Fibroblast of skin of left biceps (primary cell): ENCODE results near the gene PKMYT1.

Source experiments
- DNase-seq, 2 experiments: peaks; one replicate each; pipeline ENCODE4 v3.0.0-alpha.2; 2013; ENCODE audit warnings: low read depth in 2 of 2

PKMYT1 gene

DNA sequence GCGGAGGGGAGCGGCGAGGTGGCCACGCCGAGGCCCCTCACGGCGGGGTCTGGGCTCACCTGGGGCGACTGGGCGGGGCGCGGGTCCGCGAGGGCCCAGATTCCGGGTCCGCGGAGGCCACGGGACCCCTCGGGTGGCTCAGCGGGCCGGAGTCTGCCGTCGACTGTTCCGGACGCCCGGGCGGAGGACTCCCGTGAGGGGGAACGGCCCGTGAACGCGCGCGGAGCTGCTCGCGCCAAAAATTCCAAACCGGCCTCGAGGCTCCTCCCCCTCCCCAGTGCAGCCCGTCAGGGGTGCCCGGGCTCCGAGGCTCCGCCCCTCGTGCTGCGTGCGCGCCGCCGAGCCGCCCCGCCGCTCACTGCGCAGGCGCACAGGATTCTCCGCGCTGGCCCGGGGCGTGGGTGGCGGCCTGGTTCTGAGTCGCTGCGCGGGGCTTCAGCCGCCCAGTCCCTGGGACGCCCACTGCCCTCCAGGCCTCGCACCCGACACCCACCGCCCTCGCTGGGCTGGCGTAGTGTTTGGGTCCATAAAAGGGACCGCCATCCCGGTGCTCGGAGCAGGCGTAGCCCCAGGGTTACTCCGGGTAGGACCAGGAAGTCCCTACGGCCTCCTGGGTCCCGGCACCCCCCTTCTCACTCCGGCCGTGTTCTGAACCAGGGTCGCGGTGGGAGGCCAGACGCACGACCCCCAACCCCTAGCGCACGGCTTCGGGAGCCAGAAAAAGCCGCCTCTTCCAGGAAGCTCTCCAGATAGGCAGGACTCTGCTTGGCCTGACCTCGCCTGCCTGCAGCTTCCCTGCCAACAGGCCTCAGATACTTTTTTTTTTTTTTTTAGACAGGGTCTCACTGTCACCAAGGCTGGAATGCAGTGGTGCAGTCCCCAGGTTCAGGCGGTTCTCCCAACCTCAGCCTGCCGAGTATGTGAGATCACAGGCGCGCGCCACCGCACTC, at the start of gene PKMYT1:
TSS of gene PKMYT1 (minus strand) at position 220 of the 950 bp plus-strand sequence. CDS start 789 bp downstream, outside the sequence.
- DNase-seq: peak; percentile 53 to 62

DNA sequence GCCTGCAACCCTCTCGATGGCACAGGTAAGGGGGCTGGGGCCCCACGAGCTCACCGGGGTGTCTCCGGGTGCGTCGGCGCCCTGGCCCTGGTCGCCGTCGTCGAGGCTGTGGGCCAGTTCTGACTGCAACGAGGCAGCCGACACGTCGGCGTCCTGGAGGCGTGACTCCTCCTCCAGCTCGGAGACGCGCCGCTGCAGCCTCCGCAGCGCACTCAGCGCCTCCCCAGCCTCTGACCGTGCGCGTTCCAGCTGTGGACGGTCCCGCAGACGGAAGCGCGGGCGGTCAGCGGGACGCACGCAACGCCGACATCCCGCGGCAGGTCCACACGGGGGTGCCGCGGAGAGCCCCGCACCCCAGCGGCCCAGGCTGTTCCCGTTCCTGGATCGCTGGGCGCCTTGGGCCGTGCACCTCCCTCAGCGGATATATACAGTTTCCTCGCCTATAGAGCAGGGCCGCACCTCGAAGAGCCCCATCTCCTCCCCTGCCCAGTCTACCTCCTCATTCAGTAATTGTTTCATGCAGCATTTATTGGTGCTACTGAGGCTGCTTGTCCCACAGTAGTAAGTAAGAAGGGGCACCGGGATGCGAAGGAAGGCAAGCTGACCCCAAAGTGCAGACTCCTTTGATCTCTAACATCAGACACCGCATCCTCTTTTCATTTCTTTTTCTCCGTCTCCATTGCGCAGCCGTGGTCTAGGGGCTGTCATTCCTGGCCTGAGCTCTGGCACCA, 49.4 kb upstream of the PKMYT1 start:
- no peak for DNase-seq

DNA sequence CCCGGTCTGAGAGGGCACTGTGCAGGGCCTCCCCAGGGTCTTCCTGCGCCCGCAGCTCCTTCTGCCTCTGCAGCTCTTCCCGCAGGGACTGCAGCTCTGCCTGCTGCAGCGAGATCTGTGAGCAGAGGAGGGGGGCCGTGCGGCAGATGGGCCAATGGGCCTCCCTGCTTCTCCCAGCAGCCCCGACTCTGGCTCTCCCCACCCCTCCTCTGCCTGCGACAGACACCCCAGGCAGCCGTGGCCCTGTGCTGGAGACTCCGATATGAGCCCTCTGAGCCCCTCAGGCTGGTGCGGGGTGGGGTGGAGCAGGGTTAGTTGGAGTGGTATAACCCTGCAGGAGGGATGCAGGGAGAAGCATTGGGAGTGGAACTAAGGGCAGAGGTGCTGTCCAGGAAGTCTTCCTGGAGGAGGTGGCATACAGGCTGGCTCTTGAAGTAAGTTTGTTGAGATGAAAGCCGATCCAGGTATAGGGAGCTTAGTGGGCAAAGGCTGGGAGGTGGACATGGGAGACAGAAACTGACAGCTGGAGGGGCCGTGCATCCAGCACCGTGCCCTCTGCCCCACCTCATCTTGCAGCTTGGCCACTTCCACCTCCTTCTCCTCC, 48.6 kb upstream of the PKMYT1 start:
- no peak for DNase-seq

DNA sequence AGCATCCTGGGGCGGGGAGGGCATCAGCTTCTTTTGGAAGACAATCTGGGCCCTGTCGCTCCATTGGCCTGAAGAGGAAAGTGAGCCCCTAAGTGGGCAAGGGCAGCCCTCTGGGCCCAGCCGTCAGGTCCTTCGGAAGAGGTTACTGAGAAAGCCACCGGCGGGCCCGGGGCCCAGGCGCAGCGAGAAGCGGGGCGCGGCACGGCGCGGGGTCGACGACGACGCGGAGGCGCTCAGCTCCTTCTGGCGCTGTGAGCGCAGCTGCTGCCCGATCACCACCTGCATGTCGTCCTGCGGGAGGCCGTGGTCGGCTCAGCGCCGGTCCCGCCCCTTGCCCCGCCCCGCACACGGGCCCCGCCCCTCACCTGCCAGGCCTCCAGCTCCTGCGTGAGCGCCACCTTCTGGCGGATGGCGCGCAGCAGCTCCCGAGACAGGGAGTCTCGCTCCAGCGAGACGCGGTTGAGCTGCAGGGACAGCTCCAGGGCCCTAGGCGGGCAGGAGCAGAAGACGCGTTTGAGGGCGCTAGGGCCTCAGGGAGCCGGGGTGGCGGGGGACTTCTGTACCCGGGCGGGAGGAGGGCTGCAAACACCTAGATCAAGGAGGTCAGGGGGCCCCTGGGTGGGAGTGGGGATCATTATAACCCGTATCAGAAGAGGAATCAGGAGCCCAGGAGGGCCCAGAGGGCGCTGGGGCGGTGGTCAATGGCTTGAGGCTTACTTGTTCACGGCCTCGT, 47.9 kb upstream of the PKMYT1 start:
- DNase-seq: no peak

DNA sequence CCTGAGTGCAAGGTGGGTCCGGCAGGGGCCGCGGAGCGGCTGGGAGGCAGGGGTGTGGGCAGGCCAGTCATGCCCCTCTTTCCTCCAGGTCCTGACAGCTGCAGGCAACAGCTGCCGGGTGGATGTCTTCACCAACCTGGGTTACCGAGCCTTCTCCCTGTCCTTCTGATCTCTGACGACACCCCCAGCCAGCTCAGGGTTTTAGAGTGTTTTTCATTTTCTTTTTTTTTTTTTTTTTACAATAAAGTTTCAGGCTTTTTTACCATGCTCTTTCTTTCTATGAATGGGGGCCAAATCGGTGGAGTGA, 47.2 kb upstream of the PKMYT1 start:
- DNase-seq: no peak

DNA sequence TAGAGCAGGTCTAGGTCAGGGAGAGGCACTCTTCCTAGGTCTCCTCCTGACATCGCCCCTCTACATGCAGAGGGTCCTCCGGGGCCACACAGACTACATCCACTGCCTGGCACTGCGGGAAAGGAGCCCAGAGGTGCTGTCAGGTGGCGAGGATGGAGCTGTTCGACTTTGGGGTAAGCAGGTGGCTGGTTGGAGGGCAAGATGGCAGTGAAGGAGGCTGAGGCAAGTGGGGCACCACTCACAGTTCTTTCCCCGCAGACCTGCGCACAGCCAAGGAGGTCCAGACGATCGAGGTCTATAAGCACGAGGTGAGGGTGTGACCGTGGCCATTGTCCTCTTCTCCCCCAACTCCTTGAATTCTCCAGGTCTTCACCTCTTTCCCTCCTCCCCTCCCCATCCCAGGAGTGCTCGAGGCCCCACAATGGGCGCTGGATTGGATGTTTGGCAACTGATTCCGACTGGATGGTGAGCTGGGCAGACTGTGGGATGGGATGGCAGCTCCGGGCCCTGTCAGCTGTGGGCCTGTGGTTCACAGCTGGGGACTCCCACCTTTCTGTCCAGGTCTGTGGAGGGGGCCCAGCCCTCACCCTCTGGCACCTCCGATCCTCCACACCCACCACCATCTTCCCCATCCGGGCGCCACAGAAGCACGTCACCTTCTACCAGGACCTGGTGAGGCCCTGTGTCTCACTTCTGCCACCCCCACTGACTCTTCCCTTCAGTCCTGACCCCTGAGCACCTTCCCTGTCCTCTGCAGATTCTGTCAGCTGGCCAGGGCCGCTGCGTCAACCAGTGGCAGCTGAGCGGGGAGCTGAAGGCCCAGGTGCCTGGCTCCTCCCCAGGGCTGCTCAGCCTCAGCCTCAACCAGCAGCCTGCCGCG, 46.6 kb upstream of the PKMYT1 start:
- DNase-seq: no peak

DNA sequence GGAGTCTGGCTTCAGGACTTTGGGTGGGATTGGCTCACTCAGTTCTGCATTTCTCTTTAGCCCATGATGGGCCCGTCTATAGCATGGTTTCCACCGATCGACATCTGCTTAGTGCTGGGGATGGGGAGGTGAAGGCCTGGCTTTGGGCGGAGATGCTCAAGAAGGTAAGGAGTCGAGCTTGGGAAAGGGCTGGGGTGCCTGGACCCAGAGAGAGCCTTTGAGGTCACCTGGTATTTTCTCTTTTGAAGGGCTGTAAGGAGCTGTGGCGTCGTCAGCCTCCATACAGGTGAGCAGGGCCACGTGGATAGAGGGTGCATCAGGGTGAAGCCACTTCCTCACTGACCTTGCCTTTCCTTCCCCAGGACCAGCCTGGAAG, 45.7 kb upstream of the PKMYT1 start:
- no peak for DNase-seq

DNA sequence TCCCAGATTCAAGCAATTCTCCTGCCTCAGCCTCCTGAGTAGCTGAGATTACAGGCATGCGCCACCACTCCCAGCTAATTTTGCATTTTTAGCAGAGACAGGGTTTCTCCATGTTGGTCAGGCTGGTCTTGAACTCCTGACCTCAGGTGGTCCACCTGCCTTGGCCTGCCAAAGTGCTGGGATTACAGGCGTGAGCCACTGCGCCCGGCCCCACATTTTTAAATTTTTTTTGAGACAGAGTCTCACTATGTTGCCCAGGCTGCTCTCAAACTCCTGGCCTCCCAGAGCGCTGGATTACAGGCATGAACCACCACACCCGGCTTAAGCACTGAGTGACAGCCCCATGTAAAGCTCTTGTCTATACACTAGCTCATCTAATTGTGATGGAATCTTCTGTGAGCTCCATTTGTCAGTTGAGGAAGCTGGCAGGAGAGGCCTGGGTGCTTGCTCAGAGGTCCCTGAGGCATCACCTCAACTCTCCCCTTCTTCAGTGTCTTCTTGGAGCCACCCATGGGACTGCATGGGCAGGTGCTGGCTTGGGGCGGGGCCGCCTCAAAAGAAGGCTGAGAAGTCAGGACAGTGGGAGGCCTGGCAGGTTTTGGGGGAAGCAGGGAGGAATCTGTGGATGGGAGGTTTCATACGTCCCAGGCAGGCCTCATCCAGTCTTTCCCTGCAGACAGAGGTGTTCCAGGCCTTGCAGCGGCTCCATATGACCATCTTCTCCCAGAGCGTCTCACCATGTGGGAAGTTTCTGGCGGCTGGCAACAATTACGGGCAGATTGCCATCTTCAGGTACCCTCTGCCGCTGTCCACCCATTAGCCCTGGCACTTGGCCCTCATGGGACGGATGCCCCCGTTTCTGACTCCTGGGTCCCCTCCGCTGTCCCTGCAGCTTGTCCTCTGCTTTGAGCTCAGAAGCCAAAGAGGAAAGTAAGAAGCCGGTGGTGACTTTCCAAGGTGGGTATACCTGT, 45.1 kb upstream of the PKMYT1 start:
- no peak for DNase-seq

DNA sequence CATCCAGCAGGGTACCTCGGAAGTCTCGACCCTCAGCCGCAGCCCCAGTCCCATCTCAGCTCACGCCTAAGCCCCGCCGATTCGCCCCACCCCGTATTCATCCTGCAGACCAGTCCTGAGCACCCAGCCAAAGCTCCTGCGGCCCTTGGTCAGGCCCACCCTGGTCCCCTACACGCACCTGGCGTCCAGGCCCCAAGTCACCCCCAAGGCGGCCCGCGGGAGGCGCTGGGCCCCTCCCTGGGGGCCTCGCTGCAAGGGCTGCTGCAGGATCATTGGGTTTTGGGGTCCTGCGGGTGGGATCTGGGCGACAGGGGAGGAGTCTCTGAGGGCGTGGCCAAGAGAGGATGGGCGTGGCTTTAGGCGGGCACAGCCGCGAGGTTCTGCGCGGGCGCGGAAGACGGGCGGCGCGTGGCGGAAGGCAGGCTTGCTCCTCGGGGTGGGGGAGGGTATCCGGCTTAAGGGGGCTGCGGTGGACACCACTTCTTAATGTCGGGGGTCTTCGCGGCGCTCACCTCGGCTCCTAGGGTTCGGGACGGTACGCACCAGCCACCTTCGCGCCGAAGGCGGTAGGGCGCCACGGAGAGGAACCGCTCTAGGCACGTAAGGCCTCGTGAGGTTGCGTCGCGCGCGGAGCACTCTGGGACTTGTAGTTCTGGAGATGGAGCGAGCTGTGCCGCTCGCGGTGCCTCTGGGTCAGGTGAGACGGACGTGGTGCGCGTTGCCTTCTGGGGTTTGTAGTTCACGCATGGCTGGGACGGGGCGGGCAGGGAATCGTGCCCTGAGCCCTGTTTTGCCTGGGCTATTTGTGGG, 43.6 kb upstream of the PKMYT1 start, which contains the start of the genes HCFC1R1 and THOC6:
TSS of gene HCFC1R1 (minus strand) at position 274 of the 810 bp plus-strand sequence. CDS start at position 273, 1 bp downstream.
TSS of gene THOC6 (plus strand) at position 367 of the 810 bp plus-strand sequence. CDS start at position 659, 292 bp downstream.
- peak; percentile 91 to 92 for DNase-seq

DNA sequence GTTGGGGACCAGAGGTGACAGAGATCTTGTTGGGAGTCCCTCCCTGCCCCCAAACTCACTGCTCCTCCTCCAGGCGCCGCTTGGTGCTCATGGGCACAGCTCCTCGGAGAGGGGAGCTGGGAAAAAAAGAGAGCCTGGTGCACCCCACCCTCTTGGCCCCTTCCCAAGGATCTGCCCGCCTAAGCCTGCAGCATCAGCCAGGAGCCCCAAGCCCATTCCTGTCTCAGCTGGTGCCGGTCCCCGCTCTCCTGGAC, 43.1 kb upstream of the PKMYT1 start:
- DNase-seq: no peak

DNA sequence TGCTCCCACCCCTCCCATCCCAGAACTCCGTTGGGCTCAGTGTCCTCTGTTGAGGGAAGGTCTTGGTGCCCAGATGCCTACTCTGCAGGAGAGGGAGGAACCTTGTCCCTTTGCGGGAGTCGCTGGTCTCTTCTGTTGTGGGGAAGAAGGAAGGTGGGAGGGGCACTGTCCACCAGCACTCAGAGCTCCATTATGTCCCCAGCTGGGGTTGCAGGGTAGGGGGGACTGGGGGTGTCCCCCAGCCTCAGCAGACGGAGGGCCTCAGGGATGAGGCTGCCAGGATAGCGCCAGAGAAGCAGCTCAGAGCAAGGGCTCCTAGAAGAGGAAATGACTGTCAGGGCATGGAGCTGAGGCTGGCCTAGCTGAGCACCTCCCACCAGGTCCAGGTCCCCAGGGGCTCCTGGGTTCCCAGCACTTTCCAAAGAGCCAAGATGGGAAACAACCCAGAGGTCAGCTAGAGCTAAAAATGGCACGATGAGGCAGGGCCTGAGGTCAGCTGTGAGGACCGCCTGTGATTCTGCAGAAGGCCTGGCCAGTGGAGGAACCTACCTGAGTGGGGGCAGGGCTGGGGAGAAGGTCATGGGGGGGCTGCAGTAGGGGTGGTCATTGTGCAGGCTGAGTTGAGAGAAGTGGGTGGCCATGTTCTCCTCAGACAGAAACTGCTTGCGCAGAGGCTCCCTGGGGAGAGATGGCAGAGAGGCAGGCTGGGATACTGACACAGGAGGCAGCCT, 42.6 kb upstream of the PKMYT1 start:
- no peak for DNase-seq

DNA sequence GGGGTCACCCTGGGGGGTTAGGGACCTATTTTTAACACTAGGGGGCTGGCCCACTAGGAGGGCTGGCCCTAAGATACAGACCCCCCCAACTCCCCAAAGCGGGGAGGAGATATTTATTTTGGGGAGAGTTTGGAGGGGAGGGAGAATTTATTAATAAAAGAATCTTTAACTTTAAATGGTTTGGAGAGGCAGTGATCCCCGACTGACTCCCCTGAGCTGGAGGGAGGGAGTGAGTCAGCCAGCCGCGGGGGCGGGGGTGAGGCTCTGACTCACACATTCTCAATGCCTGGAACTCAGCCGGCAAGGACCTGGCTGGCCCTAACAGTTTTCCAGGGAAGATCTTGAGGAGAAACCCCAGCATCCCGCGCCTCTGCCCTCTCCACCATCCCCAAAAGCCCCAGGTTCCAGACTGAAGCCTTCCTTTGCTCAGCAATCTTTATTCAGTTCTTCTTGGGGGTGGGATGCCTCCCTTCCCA, 42.0 kb upstream of the PKMYT1 start:
- peak; percentile 91 to 93 for DNase-seq

DNA sequence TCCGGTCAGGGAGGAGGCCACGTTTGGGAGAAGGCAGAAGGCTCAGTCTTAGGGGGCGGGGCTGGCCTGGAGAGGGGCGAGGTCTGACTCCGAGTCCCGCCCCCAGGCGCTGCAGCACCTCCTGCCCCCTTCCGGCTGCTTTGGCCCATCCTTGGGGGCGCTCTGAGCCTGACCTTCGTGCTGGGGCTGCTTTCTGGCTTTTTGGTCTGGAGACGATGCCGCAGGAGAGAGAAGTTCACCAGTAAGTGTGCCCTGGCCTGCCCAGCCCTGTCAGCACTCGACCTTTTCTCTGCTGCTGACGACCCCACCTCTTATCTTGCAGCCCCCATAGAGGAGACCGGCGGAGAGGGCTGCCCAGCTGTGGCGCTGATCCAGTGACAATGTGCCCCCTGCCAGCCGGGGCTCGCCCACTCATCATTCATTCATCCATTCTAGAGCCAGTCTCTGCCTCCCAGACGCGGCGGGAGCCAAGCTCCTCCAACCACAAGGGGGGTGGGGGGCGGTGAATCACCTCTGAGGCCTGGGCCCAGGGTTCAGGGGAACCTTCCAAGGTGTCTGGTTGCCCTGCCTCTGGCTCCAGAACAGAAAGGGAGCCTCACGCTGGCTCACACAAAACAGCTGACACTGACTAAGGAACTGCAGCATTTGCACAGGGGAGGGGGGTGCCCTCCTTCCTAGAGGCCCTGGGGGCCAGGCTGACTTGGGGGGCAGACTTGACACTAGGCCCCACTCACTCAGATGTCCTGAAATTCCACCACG, 41.4 kb upstream of the PKMYT1 start:
- DNase-seq: peak; percentile 86 to 87

DNA sequence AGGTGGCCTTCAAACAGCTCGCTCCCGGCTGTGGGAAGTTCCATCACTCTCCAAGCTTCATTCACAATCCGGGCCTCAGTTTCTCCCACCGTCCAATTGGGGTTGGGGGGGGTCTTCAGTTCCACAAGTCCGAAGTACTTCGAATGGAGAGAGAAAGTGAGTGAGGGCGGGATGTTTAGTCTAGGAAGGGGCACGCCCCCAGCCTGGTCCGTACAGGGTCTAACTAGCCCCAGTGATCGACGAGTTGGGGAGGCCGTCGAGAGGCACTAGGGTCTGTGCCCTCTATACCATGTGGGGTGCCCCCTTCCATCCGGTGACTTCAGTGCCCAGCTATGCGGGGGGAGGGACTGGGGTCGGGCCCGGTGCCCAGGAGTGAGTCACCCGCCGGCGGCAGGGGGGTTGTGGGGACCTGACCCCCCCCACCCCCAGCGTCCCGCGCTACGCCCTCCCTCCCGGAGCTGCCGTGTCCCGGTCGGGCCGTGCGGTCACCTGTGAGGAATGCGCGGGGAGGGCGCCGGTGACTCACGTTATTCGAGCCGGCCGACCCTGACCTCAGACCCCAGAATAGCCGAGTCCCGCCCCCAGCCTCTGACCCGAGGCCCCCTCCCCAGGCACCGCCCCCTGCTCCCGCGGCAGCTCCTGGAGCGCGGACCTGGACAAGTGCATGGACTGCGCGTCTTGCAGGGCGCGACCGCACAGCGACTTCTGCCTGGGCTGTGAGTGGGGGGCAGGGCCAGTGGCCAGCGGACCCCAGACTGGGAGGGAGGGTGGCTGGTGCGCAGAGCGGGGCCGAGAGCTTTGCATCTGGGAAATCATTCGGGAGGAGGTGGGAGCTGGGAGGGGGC, 40.6 kb upstream of the PKMYT1 start:
- peak; percentile 59 to 69 for DNase-seq

DNA sequence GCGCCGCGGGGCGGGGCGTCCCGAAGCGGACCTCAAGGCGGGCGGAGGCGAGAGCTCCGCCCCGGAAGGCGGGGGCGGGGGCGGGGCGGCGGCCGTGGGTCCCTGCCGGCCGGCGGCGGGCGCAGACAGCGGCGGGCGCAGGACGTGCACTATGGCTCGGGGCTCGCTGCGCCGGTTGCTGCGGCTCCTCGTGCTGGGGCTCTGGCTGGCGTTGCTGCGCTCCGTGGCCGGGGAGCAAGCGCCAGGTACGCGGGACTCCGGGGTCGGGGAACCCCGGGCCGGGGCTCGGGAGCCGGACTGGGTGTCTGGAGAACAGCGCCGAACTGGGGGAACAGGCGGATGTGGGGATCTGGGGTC, 40.0 kb upstream of the PKMYT1 start, which contains the start of gene TNFRSF12A:
TSS of gene TNFRSF12A (plus strand) at position 122 of the 357 bp plus-strand sequence. CDS start at position 152, 30 bp downstream.
- DNase-seq: no peak

DNA sequence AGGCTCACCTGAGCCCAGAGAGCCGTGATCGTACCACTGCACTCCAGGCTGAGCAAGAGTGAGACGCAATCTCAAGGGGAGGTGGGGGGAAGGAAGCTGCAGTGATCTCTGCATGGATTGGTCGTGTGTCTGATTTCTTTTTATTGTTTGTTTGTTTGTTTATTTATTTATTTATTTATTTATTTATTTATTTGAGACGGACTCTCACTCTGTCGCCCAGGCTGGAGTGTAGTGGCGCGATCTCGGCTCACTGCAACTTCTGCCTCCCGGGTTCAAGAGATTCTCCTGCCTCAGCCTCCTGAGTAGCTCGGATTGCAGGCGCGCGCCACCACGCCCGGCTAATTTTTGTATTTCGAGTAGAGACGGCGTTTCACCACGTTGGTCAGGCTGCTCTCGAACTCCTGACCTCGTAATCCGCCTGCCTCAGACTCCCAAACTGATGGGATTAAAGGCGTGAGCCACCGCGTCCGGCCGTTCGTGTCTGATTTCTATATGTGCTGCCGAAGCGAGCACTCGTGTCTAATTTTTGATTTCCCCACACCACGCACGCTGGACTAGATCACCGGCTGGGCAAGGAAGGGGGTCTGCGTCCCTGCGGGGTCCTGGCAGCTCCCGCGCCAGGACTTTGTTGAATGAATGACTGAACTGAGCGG, 39.5 kb upstream of the PKMYT1 start:
- DNase-seq: no peak
